OCI-LY1 (cell line): ENCODE measurements around the gene GUCA2A.

ENCODE experiments used
- H2AFZ ChIP-seq: fragments of 200-600 bp; sonication (generic), shearing (Covaris generic); 2 replicates; pipeline ENCODE4 v1.6.0; 2014; ENCODE audit warnings: antibody characterized with exemption, mild to moderate bottlenecking, low read length
- H3F3A ChIP-seq: fragments of 200-600 bp; sonication (generic), shearing (Covaris generic); 2 replicates; pipeline ENCODE4 v1.6.0; 2014; ENCODE audit warnings: mild to moderate bottlenecking, antibody characterized with exemption, low read length, moderate library complexity; ENCODE audit not compliant: insufficient read depth
- H3K27ac ChIP-seq: fragments of 200-600 bp; sonication (generic); 2 replicates; pipeline ENCODE4 v1.5.1; 2014; ENCODE audit warnings: low read length, mixed run types, mild to moderate bottlenecking, low read depth; ENCODE audit not compliant: poor library complexity, severe bottlenecking
- H3K27me3 ChIP-seq: fragments of 200-600 bp; sonication (generic); 2 replicates; pipeline ENCODE4 v1.6.0; 2014; ENCODE audit warnings: antibody characterized with exemption, mild to moderate bottlenecking, low read length, moderate library complexity; ENCODE audit not compliant: insufficient read depth
- H3K36me3 ChIP-seq: fragments of 200-600 bp; sonication (generic); 2 replicates; pipeline ENCODE4 v1.6.1; 2014; ENCODE audit warnings: mild to moderate bottlenecking, antibody characterized with exemption, low read length, moderate library complexity, mixed read lengths; ENCODE audit not compliant: insufficient read depth
- H3K4me1 ChIP-seq: fragments of 200-600 bp; sonication (generic); 2 replicates; pipeline ENCODE4 v1.5.1; 2014; ENCODE audit warnings: mild to moderate bottlenecking, low read length, moderate library complexity; ENCODE audit not compliant: insufficient read depth, severe bottlenecking
- H3K4me2 ChIP-seq: fragments of 200-600 bp; sonication (generic), shearing (Covaris generic); 2 replicates; pipeline ENCODE4 v1.6.1; 2014; ENCODE audit warnings: low read length
- H3K4me3 ChIP-seq: fragments of 200-600 bp; sonication (generic); 2 replicates; pipeline ENCODE4 v1.5.1; 2014; ENCODE audit warnings: low read length, low read depth, mild to moderate bottlenecking, mixed read lengths; ENCODE audit not compliant: poor library complexity, severe bottlenecking
- H3K79me2 ChIP-seq: fragments of 200-600 bp; shearing (Covaris generic); 2 replicates; pipeline ENCODE4 v1.6.1; 2016; ENCODE audit warnings: mixed run types, low read length, mixed read lengths; ENCODE audit not compliant: insufficient read depth
- H3K9ac ChIP-seq: fragments of 200-600 bp; sonication (generic), shearing (Covaris generic); 2 replicates; pipeline ENCODE4 v1.6.1; 2014; ENCODE audit warnings: mild to moderate bottlenecking, low read length, mixed read lengths
- H3K9me2 ChIP-seq: fragments of 200-600 bp; sonication (generic), shearing (Covaris generic); 2 replicates; pipeline ENCODE4 v1.6.1; 2014; ENCODE audit warnings: low read depth, mild to moderate bottlenecking, low read length, mixed read lengths
- H3K9me3 ChIP-seq: fragments of 200-600 bp; shearing (Covaris generic); 2 replicates; pipeline ENCODE4 v1.6.1; 2014; ENCODE audit warnings: low read length, mixed read lengths
- H4K20me1 ChIP-seq: fragments of 200-600 bp; sonication (generic), shearing (Covaris generic); 2 replicates; pipeline ENCODE4 v1.6.0; 2016; ENCODE audit warnings: mild to moderate bottlenecking, low read length; ENCODE audit not compliant: insufficient read depth
- CTCF ChIP-seq: fragments of 200-600 bp; sonication (generic), shearing (Covaris generic); IDR thresholded peaks from 2 replicates; pipeline ENCODE4 v1.5.1; 2017; ENCODE audit warnings: mild to moderate bottlenecking, antibody characterized with exemption, low read length, moderate library complexity, mixed read lengths
- EZH2 ChIP-seq: fragments of 200-600 bp; sonication (generic), shearing (Covaris generic); IDR thresholded peaks from 2 replicates; pipeline ENCODE4 v1.8.0; 2017; ENCODE audit warnings: borderline replicate concordance, mixed run types, mild to moderate bottlenecking, antibody characterized with exemption, low read length, moderate library complexity, mixed read lengths

Gene GUCA2A

DNA sequence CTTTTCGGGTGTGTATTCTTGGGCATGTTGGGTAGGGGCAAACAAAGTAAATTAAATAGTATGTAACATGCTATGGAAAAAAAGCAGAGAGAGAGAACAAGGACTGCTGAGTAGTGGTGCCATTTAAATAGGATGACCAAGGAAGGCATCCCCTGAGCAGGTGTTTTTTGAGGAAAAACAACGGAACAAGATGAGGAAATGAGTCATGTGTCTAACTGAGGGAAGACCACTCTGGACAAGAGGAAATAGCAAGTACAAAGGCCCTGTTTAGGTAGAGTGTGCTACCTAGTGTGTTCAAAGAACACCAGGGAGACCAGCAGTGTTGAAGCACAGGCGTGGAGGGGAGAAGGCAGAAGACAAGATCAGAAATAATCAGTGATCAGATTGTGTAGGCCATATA is 20.1 kb upstream of the GUCA2A start:
- H3K4me2 ChIP-seq: no peak overlapping the region
- H3K36me3 ChIP-seq: peaks cover 41% of the 10 kb centered on the region; the same call in 1 of the 2 replicates
- no peaks in the 10 kb centered on the region for H3K9me2 ChIP-seq
- H3K9ac ChIP-seq: no peak overlapping the region
- H3K4me3 ChIP-seq: no peak overlapping the region
- H3K27ac ChIP-seq: no peak overlapping the region
- no peaks in the 10 kb centered on the region for H3K79me2 ChIP-seq
- H3K9me3 ChIP-seq: no peaks in the 10 kb centered on the region
- TF ChIP-seq CTCF (no peak), EZH2 (no peak)
- H2AFZ ChIP-seq: no peak overlapping the region
- H3F3A ChIP-seq: no peaks in the 10 kb centered on the region
- peaks cover 11% of the 10 kb centered on the region for H3K4me1 ChIP-seq
- no peaks in the 10 kb centered on the region for H4K20me1 ChIP-seq
- no peaks in the 10 kb centered on the region for H3K27me3 ChIP-seq

- Histone ChIP-seq H3K36me3 (peaks cover 36% of the 10 kb centered on the region; the same call in 1 of the 2 replicates), H3K79me2 (no peaks in the 10 kb centered on the region), H3K9ac (no peak overlapping the region), H3K27me3 (no peaks in the 10 kb centered on the region), H3K9me3 (no peaks in the 10 kb centered on the region), H3K9me2 (no peaks in the 10 kb centered on the region), H3K4me1 (peaks cover 18% of the 10 kb centered on the region), H3K4me3 (no peak overlapping the region), H3K27ac (no peak overlapping the region), H2AFZ (no peak overlapping the region), H3F3A (no peaks in the 10 kb centered on the region), H3K4me2 (no peak overlapping the region), H4K20me1 (no peaks in the 10 kb centered on the region)
- TF ChIP-seq EZH2 (no peak), CTCF (no peak)
These were observed 19.4 kb upstream of the GUCA2A start for GRCh38 chr1:42183957-42184268.

GRCh38 chr1:42183210-42183956 is 18.8 kb upstream of the GUCA2A start:
- Histone ChIP-seq H3K9ac (no peak overlapping the region), H3K9me2 (no peaks in the 10 kb centered on the region), H3K27me3 (no peaks in the 10 kb centered on the region), H3K4me1 (peaks cover 23% of the 10 kb centered on the region), H3K27ac (no peak overlapping the region), H3K36me3 (peaks cover 31% of the 10 kb centered on the region; the same call in 1 of the 2 replicates), H3K4me2 (no peak overlapping the region), H3F3A (no peaks in the 10 kb centered on the region), H2AFZ (no peak overlapping the region), H4K20me1 (no peaks in the 10 kb centered on the region), H3K79me2 (no peaks in the 10 kb centered on the region), H3K9me3 (no peaks in the 10 kb centered on the region), H3K4me3 (no peak overlapping the region)
- TF ChIP-seq CTCF (no peak), EZH2 (no peak)
